K562 (cell line): ENCODE data around the gene IFT122. TPM values are rescaled to one million over a fixed set of nuclear protein-coding genes. Genes with fewer than 3 reads are reported as not detected.
A peak's percentile ranks its signal among the peaks of the same experiment; 100 is the strongest.

Source experiments
- ADNP ChIP-seq: fragments of 200-800 bp; sonication (Bioruptor generic); IDR thresholded peaks from 2 replicates; pipeline ENCODE4 v1.6.1; 2016; ENCODE audit warnings: missing genetic modification characterization, missing compliant biosample characterization
- CBFA2T3 ChIP-seq: fragments of 450-650 bp; IDR thresholded peaks from 2 replicates; pipeline ENCODE4 v1.6.1; 2017
- CREM ChIP-seq: IDR thresholded peaks from 2 replicates; pipeline ENCODE4 v1.6.1; 2014; ENCODE audit warnings: antibody characterized with exemption, low read depth
- E2F3 ChIP-seq: fragments of 250-450 bp; sonication (Bioruptor Pico); IDR thresholded peaks from 2 replicates; pipeline ENCODE4 v1.4.0; 2020; ENCODE audit warnings: mild to moderate bottlenecking
- NBN ChIP-seq: fragments of 450-650 bp; IDR thresholded peaks from 2 replicates; pipeline ENCODE4 v1.6.1; 2016; ENCODE audit warnings: low read depth, mild to moderate bottlenecking
- NUFIP1 ChIP-seq: fragments of 450-650 bp; IDR thresholded peaks from 2 replicates; pipeline ENCODE4 v1.6.1; 2018; ENCODE audit not compliant: partially characterized antibody
- PRMT5 ChIP-seq: sonication (generic); formaldehyde crosslinking; IDR thresholded peaks from 2 replicates; pipeline ENCODE4 v1.5.0; 2020; ENCODE audit warnings: missing genetic modification reagents
- RFX7 ChIP-seq: fragments of 250-450 bp; sonication (Bioruptor Pico); IDR thresholded peaks from 2 replicates; pipeline ENCODE4 v1.5.1; 2021; ENCODE audit warnings: mild to moderate bottlenecking
- RUNX1 ChIP-seq: sonication (generic); IDR thresholded peaks from 2 replicates; pipeline ENCODE4 v1.6.1; 2016; ENCODE audit warnings: antibody characterized with exemption, low read depth
- TARDBP ChIP-seq: fragments of 450-650 bp; IDR thresholded peaks from 2 replicates; pipeline ENCODE4 v1.6.1; 2016
- TCF7L2 ChIP-seq: fragments of 150-350 bp; IDR thresholded peaks from 2 replicates; pipeline ENCODE4 v1.6.1; 2016; ENCODE audit warnings: low read depth, mild to moderate bottlenecking, low read length, moderate library complexity
- THRAP3 ChIP-seq: fragments of 450-650 bp; IDR thresholded peaks from 2 replicates; pipeline ENCODE4 v1.6.1; 2016; ENCODE audit warnings: mild to moderate bottlenecking, inconsistent platforms, borderline replicate concordance
- YY1 ChIP-seq, 3 experiments: IDR thresholded peaks; 2 replicates each; pipeline ENCODE4 v1.6.1; 2011; ENCODE audit warnings: low read length in 2 of 3, mild to moderate bottlenecking in 2 of 3, moderate library complexity in 2 of 3, borderline replicate concordance in 1 of 3, control low read depth in 1 of 3, low read depth in 1 of 3; ENCODE audit not compliant: insufficient read depth in 3 of 3, insufficient replicate concordance in 2 of 3, control insufficient read depth in 1 of 3, insufficient read length in 1 of 3; ENCODE audit errors: extremely low read depth in 1 of 3
- ZNF133 ChIP-seq: fragments of 250-450 bp; sonication (Bioruptor Pico); IDR thresholded peaks from 2 replicates; pipeline ENCODE4 v1.4.0; 2020; ENCODE audit warnings: mild to moderate bottlenecking
- ZNF175 ChIP-seq: fragments of 200-800 bp; sonication (Bioruptor generic); IDR thresholded peaks from 2 replicates; pipeline ENCODE4 v1.6.1; 2016; ENCODE audit warnings: low read depth, mild to moderate bottlenecking, missing genetic modification characterization, missing compliant biosample characterization
- ZNF253 ChIP-seq: fragments of 250-450 bp; sonication (Bioruptor Pico); conservative IDR thresholded peaks from 2 replicates; pipeline ENCODE4 v1.6.1; 2021; ENCODE audit warnings: mild to moderate bottlenecking
- ZNF282 ChIP-seq: sonication (generic); formaldehyde crosslinking; IDR thresholded peaks from 2 replicates; pipeline ENCODE4 v1.8.1; 2023; ENCODE audit warnings: missing genetic modification reagents
- ZNF324 ChIP-seq: fragments of 250-450 bp; sonication (Bioruptor Pico); IDR thresholded peaks from 2 replicates; pipeline ENCODE4 v1.4.0; 2020; ENCODE audit warnings: mild to moderate bottlenecking
- ZNF408 ChIP-seq: fragments of 250-450 bp; sonication (Bioruptor Pico); IDR thresholded peaks from 2 replicates; pipeline ENCODE4 v1.4.0; 2020; ENCODE audit warnings: low read depth, mild to moderate bottlenecking, moderate library complexity
- polyA plus RNA-seq, 8 experiments: library from polyadenylated mRNA; depleted of rRNA in 4 of 8; stranded (reverse) in 5 of 8; unstranded in 3 of 8; fragments of >200 nt; fragmentation: Nextera tagmentation in 2 of 8; fragmentation: Illumina TruSeq in 1 of 8; extraction: Ambion mirVana in 2 of 8; extraction: Trizol in 1 of 8; gene quantifications; 2 replicates each; pipeline versions ENCODE4 v1.2.1 to v1.2.3, GENCODE V29; 2011 to 2014; ENCODE audit warnings: inconsistent platforms in 1 of 8, missing spikeins in 1 of 8
- total RNA-seq, 7 experiments: library from RNA; depleted of rRNA in 6 of 7; stranded (reverse); fragments of >200 nt in 6 of 7; fragmentation: Illumina TruSeq in 2 of 7; extraction: Trizol in 2 of 7; gene quantifications; 2 replicates each; pipeline versions ENCODE4 v1.2.1 to v1.2.3, GENCODE V29; 2011 to 2021; ENCODE audit warnings: low replicate concordance in 1 of 7
- TF ChIP-seq, protein P1 (sequence below): fragments of 250-450 bp; sonication (Bioruptor Pico); IDR thresholded peaks from 2 replicates; pipeline ENCODE4 v1.4.0; 2020; ENCODE audit warnings: mild to moderate bottlenecking, moderate library complexity
- TF ChIP-seq, protein P2 (sequence below): fragments of 250-450 bp; sonication (Bioruptor Pico); IDR thresholded peaks from 2 replicates; pipeline ENCODE4 v1.8.0; 2021; ENCODE audit warnings: moderate library complexity, mild to moderate bottlenecking, inconsistent platforms
- TF ChIP-seq, protein P3 (sequence below): fragments of 250-450 bp; sonication (Bioruptor Pico); IDR thresholded peaks from 2 replicates; pipeline ENCODE4 v1.6.1; 2021; ENCODE audit warnings: mild to moderate bottlenecking

IFT122 gene
- total and polyA plus RNA-seq, 9 of the 15 experiments (the other 6 are each of a cell fraction or from before 2014, with no cell fraction given), result 2.4 to 11.5 (median 7.7) TPM

DNA sequence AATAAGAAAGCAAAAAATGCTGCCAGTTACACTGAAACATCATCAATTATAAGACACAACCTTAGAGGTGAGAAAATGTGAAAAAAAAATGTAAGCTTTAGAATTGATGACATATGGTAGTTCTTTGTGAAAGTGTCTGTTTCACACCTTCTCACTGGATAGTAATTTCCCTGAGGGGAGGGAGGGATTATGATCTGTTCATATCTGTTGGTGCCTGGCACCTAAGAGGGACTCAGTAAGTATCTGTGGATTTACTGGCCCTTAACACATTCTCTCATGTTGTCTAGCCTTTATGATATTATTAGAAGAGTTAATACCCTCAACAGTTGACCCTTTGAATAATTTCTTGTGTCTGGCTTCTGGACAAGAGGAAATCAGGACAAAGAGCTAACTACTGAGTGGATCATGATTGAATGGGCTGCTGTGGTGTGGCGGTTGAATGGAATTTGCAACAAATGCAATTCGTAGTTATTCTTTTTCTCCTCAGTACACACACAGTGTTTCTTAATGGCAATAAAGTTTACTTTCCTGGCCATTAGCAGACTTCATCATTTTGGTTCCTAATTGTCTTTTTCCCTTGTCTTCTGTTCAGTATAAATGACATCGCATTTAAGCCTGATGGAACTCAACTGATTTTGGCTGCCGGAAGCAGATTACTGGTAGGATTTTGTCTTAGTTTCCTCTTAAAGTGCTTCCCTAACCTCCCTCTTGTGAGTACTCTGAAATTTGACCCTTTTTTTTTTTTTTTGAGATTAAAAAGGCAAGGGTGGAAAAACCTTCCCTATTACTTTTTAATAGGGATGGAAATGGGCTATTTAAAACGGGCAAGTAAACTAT is 9.5 kb downstream of the IFT122 start (continued):
- TF ChIP-seq CREM (no peak), ZNF408 (CRISPR knock-in tag) (no peak), RUNX1 (no peak), E2F3 (CRISPR knock-in tag) (no peak), TARDBP (no peak), PRMT5 (no peak), ZNF175 (CRISPR knock-in tag) (peak; percentile 21; the same call in 1 of the 2 replicates), CBFA2T3 (peak; percentile 54), YY1 (IDR thresholded peaks at IDR 0.05; ENCODE audit: borderline replicate concordance in 1 of 3, control insufficient read depth in 1 of 3, extremely low read depth in 1 of 3, insufficient read depth in 3 of 3, insufficient read length in 1 of 3, insufficient replicate concordance in 2 of 3, low read depth in 1 of 3, low read length in 2 of 3) (no peak), NUFIP1 (no peak), NBN (peak; percentile 27; the same call in 1 of the 2 replicates), ADNP (tag) (no peak), RFX7 (no peak), ZNF282 (CRISPR knock-in tag) (no peak), THRAP3 (no peak), ZNF253 (CRISPR knock-in tag) (no peak), ZNF133 (CRISPR knock-in tag) (no peak), ZNF324 (CRISPR knock-in tag) (no peak), TCF7L2 (no peak)
- TF ChIP-seq, protein P1, sequence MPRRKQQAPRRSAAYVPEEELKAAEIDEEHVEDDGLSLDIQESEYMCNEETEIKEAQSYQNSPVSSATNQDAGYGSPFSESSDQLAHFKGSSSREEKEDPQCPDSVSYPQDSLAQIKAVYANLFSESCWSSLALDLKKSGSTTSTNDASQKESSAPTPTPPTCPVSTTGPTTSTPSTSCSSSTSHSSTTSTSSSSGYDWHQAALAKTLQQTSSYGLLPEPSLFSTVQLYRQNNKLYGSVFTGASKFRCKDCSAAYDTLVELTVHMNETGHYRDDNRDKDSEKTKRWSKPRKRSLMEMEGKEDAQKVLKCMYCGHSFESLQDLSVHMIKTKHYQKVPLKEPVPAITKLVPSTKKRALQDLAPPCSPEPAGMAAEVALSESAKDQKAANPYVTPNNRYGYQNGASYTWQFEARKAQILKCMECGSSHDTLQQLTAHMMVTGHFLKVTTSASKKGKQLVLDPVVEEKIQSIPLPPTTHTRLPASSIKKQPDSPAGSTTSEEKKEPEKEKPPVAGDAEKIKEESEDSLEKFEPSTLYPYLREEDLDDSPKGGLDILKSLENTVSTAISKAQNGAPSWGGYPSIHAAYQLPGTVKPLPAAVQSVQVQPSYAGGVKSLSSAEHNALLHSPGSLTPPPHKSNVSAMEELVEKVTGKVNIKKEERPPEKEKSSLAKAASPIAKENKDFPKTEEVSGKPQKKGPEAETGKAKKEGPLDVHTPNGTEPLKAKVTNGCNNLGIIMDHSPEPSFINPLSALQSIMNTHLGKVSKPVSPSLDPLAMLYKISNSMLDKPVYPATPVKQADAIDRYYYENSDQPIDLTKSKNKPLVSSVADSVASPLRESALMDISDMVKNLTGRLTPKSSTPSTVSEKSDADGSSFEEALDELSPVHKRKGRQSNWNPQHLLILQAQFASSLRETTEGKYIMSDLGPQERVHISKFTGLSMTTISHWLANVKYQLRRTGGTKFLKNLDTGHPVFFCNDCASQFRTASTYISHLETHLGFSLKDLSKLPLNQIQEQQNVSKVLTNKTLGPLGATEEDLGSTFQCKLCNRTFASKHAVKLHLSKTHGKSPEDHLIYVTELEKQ (CRISPR knock-in tag), result no peak
- TF ChIP-seq, protein P2, sequence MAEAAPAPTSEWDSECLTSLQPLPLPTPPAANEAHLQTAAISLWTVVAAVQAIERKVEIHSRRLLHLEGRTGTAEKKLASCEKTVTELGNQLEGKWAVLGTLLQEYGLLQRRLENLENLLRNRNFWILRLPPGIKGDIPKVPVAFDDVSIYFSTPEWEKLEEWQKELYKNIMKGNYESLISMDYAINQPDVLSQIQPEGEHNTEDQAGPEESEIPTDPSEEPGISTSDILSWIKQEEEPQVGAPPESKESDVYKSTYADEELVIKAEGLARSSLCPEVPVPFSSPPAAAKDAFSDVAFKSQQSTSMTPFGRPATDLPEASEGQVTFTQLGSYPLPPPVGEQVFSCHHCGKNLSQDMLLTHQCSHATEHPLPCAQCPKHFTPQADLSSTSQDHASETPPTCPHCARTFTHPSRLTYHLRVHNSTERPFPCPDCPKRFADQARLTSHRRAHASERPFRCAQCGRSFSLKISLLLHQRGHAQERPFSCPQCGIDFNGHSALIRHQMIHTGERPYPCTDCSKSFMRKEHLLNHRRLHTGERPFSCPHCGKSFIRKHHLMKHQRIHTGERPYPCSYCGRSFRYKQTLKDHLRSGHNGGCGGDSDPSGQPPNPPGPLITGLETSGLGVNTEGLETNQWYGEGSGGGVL (CRISPR knock-in tag), result no peak
- TF ChIP-seq, protein P3, sequence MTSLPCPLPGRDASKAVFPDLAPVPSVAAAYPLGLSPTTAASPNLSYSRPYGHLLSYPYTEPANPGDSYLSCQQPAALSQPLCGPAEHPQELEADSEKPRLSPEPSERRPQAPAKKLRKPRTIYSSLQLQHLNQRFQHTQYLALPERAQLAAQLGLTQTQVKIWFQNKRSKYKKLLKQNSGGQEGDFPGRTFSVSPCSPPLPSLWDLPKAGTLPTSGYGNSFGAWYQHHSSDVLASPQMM (CRISPR knock-in tag), result no peak
